Measurements from ENCODE around the gene ERCC6L2. TPM values are rescaled to one million over a fixed set of nuclear protein-coding genes. Genes with fewer than 3 reads are reported as not detected.

The ERCC6L2 gene
- total RNA-seq, 2 donors from 2014 or later: 37.7 to 44.2 TPM

DNA sequence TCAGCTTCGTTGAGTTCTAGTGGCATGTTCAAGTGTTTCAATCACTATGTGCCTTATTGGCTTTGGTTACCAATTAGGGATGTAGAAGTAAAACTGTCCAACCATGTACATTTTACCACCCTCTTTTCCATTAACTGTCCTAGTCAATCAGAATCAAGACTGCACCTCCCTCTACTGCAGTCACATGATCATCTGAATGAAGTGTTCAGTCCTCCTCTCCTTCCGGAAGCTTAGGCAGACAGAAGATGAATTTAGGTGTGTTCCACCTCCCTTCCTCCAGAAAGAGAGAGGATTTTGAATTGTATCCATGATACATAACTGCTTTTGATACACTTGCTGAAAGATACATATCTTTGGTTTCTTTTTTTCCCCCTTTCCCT, 133.7 kb downstream of the ERCC6L2 start:
- no peak overlapping the region for H3K27ac ChIP-seq (ENCODE audit: low read depth, low read length)
- no peaks in the 10 kb centered on the region for H3K27me3 Mint-ChIP-seq (ENCODE audit: insufficient read depth)
- H3K9me3 Mint-ChIP-seq: no peaks in the 10 kb centered on the region
- TF ChIP-seq, protein P1, sequence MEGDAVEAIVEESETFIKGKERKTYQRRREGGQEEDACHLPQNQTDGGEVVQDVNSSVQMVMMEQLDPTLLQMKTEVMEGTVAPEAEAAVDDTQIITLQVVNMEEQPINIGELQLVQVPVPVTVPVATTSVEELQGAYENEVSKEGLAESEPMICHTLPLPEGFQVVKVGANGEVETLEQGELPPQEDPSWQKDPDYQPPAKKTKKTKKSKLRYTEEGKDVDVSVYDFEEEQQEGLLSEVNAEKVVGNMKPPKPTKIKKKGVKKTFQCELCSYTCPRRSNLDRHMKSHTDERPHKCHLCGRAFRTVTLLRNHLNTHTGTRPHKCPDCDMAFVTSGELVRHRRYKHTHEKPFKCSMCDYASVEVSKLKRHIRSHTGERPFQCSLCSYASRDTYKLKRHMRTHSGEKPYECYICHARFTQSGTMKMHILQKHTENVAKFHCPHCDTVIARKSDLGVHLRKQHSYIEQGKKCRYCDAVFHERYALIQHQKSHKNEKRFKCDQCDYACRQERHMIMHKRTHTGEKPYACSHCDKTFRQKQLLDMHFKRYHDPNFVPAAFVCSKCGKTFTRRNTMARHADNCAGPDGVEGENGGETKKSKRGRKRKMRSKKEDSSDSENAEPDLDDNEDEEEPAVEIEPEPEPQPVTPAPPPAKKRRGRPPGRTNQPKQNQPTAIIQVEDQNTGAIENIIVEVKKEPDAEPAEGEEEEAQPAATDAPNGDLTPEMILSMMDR (conservative IDR thresholded peaks at IDR 0.05): no peak
- H3K4me3 Mint-ChIP-seq: no peak overlapping the region
- no peaks in the 10 kb centered on the region for H3K27me3 ChIP-seq (ENCODE audit: control insufficient read depth, insufficient read depth, low read length, poor library complexity, severe bottlenecking)
- H3K36me3 Mint-ChIP-seq (ENCODE audit: low read depth): peaks cover 32% of the 10 kb centered on the region
- DNase-seq: no peak
- no peaks in the 10 kb centered on the region for H3K4me1 ChIP-seq (ENCODE audit: control insufficient read depth, insufficient read depth, low read length)
- no peak overlapping the region for H3K4me3 ChIP-seq (ENCODE audit: low read length)
- WGBS, 2 experiments (ENCODE audit: insufficient coverage in 1 of 2, insufficient read length in 1 of 2): 94 to 100% methylated on average over 1 to 2 of the region's 2 CpGs
- H3K9me3 ChIP-seq (ENCODE audit: control insufficient read depth, low read length): no peaks in the 10 kb centered on the region
- no peak overlapping the region for H3K27ac Mint-ChIP-seq
- H3K36me3 ChIP-seq (ENCODE audit: control insufficient read depth, insufficient read depth, low read length): peaks cover 60% of the 10 kb centered on the region
- no peak overlapping the region for H3K9ac ChIP-seq (ENCODE audit: extremely low read depth, low read length, poor library complexity, severe bottlenecking)
- H3K4me1 Mint-ChIP-seq: no peaks in the 10 kb centered on the region

DNA sequence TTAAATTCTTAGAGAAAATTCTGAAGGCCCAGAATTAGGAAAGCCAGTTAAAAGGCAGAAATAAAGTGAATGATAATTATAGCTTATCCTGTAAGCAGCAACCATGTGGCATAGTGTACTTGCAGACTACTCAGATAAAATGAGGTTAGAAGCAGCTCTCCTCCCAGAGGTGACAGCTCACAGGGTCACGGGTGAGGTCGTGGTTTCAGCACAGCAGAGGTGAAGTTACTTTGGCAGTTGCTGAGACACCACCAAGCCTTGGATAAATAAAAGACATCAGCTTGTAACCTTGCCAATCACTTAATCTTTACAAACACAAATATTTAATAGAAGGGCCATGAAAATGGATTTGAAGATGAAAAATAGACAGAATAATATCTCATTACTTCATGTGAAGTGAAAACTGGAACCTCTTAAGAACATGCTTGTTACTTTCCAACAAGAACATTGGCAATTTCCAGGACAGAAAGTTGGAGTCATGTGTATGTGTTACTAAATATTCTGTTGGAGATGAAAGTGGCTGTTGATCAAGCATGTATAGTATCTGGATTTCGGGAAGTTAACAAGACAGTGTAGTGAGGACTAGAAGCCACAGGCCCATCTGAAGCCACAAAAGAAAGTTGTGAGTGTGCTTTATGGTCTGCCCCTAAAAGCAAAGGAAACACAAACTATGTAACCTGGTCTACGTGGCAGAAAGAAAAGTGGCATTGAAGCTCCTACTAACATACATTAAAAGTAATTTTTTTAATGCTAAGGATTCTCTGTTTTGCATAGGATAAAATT, 134.4 kb downstream of the ERCC6L2 start:
- no peak overlapping the region for H3K27ac ChIP-seq (ENCODE audit: low read depth, low read length)
- 91 to 94% methylated on average over 2 to 4 of the region's 4 CpGs for WGBS, 2 experiments (ENCODE audit: insufficient coverage in 1 of 2, insufficient read length in 1 of 2)
- Mint-ChIP-seq H3K4me1 (no peaks in the 10 kb centered on the region), H3K4me3 (no peak overlapping the region), H3K27ac (no peak overlapping the region), H3K9me3 (no peaks in the 10 kb centered on the region), H3K27me3 (ENCODE audit: insufficient read depth) (no peaks in the 10 kb centered on the region), H3K36me3 (ENCODE audit: low read depth) (peaks cover 34% of the 10 kb centered on the region)
- H3K4me1 ChIP-seq (ENCODE audit: control insufficient read depth, insufficient read depth, low read length): no peaks in the 10 kb centered on the region
- no peaks in the 10 kb centered on the region for H3K27me3 ChIP-seq (ENCODE audit: control insufficient read depth, insufficient read depth, low read length, poor library complexity, severe bottlenecking)
- H3K36me3 ChIP-seq (ENCODE audit: control insufficient read depth, insufficient read depth, low read length): peaks cover 59% of the 10 kb centered on the region
- no peak for DNase-seq
- H3K4me3 ChIP-seq (ENCODE audit: low read length): no peak overlapping the region
- H3K9ac ChIP-seq (ENCODE audit: extremely low read depth, low read length, poor library complexity, severe bottlenecking): no peak overlapping the region
- TF ChIP-seq, protein P1 (conservative IDR thresholded peaks at IDR 0.05): no peak
- no peaks in the 10 kb centered on the region for H3K9me3 ChIP-seq (ENCODE audit: control insufficient read depth, low read length)

DNA sequence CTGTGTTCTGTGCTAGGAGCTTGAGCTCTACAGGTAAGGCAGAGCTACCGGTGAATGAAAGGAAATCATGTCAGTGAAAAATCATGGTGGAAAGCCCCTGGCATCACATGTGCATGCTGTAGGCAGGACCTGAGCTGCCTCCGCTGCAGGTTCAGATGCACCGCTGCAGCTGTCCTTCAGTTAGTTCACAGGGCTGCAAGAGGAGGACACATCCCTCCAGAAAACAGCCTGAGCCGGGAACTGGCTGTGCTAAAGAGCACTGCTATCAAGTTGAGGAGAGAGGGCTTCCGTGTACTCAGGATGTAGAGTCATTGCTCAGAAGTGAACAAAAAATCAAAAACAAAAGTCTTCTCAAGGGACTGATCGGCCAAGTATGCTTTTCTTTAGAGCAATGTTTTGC, 138.6 kb downstream of the ERCC6L2 start:
- Mint-ChIP-seq H3K9me3 (no peaks in the 10 kb centered on the region), H3K27ac (no peak overlapping the region), H3K4me3 (no peak overlapping the region), H3K4me1 (no peaks in the 10 kb centered on the region), H3K36me3 (ENCODE audit: low read depth) (peaks cover 28% of the 10 kb centered on the region), H3K27me3 (ENCODE audit: insufficient read depth) (peaks cover 7% of the 10 kb centered on the region)
- no peak for DNase-seq
- peaks cover 48% of the 10 kb centered on the region for H3K36me3 ChIP-seq (ENCODE audit: control insufficient read depth, insufficient read depth, low read length)
- no peaks in the 10 kb centered on the region for H3K4me1 ChIP-seq (ENCODE audit: control insufficient read depth, insufficient read depth, low read length)
- no peaks in the 10 kb centered on the region for H3K9me3 ChIP-seq (ENCODE audit: control insufficient read depth, low read length)
- H3K27ac ChIP-seq (ENCODE audit: low read depth, low read length): no peak overlapping the region
- no peak overlapping the region for H3K4me3 ChIP-seq (ENCODE audit: low read length)
- H3K27me3 ChIP-seq (ENCODE audit: control insufficient read depth, insufficient read depth, low read length, poor library complexity, severe bottlenecking): peaks cover 3% of the 10 kb centered on the region
- TF ChIP-seq, protein P1 (conservative IDR thresholded peaks at IDR 0.05): no peak
- WGBS, 2 experiments (ENCODE audit: insufficient coverage in 1 of 2, insufficient read length in 1 of 2): 95 to 100% methylated on average over 4 to 6 of the region's 6 CpGs
- H3K9ac ChIP-seq (ENCODE audit: extremely low read depth, low read length, poor library complexity, severe bottlenecking): no peak overlapping the region
